SK-N-SH treated with all-trans-retinoic acid at 6 μM for 48 hours (cell line): ENCODE data around the gene SLC4A5.

Experiments
- ATAC-seq: fragments of 200-7000 bp; cut with Tn5 transposase; 3 replicates; pipeline ENCODE4 v1.9.1; 2020; ENCODE audit warnings: mild to moderate bottlenecking, moderate library complexity
- ARNTL ChIP-seq: fragments of 450-650 bp; formaldehyde crosslinking; IDR thresholded peaks from 2 replicates; pipeline ENCODE4 v1.5.0; 2020; ENCODE audit warnings: low read depth, mild to moderate bottlenecking, moderate library complexity, borderline replicate concordance
- BACH2 ChIP-seq: fragments of 250-450 bp; sonication (Bioruptor Pico); IDR thresholded peaks from 2 replicates; pipeline ENCODE4 v1.9.0; 2021; ENCODE audit warnings: mild to moderate bottlenecking, borderline replicate concordance
- CSDC2 ChIP-seq: fragments of 250-450 bp; sonication (Bioruptor Pico); IDR thresholded peaks from 2 replicates; pipeline ENCODE4 v1.5.0; 2020; ENCODE audit warnings: mild to moderate bottlenecking, moderate library complexity
- CSRNP3 ChIP-seq: fragments of 250-450 bp; sonication (Bioruptor Pico); IDR thresholded peaks from 2 replicates; pipeline ENCODE4 v1.5.1; 2021; ENCODE audit warnings: mild to moderate bottlenecking, moderate library complexity
- ESRRG ChIP-seq: fragments of 250-450 bp; sonication (Bioruptor Pico); IDR thresholded peaks from 2 replicates; pipeline ENCODE4 v1.6.1; 2021; ENCODE audit warnings: mild to moderate bottlenecking
- GLIS3 ChIP-seq: fragments of 250-450 bp; sonication (Bioruptor Pico); IDR thresholded peaks from 2 replicates; pipeline ENCODE4 v1.5.0; 2020; ENCODE audit warnings: mild to moderate bottlenecking, moderate library complexity
- ISL1 ChIP-seq: fragments of 250-450 bp; sonication (Bioruptor Pico); IDR thresholded peaks from 2 replicates; pipeline ENCODE4 v2.1.2; 2022; ENCODE audit warnings: mild to moderate bottlenecking, moderate library complexity
- OSR1 ChIP-seq: fragments of 250-450 bp; sonication (Bioruptor Pico); IDR thresholded peaks from 2 replicates; pipeline ENCODE4 v1.8.0; 2022; ENCODE audit warnings: moderate library complexity, mild to moderate bottlenecking, inconsistent platforms
- POU6F1 ChIP-seq: fragments of 250-450 bp; sonication (Bioruptor Pico); IDR thresholded peaks from 2 replicates; pipeline ENCODE4 v1.8.0; 2021; ENCODE audit warnings: low read depth, mild to moderate bottlenecking, moderate library complexity, borderline replicate concordance
- PPARA ChIP-seq: fragments of 250-450 bp; sonication (Bioruptor Pico); IDR thresholded peaks from 2 replicates; pipeline ENCODE4 v1.5.0; 2020; ENCODE audit warnings: mild to moderate bottlenecking, borderline replicate concordance
- RARB ChIP-seq: fragments of 250-450 bp; sonication (Bioruptor Pico); IDR thresholded peaks from 2 replicates; pipeline ENCODE4 v1.8.0; 2021; ENCODE audit warnings: mild to moderate bottlenecking, moderate library complexity
- SNAI2 ChIP-seq: fragments of 250-450 bp; sonication (Bioruptor Pico); IDR thresholded peaks from 2 replicates; pipeline ENCODE4 v1.5.0; 2020; ENCODE audit warnings: mild to moderate bottlenecking, moderate library complexity
- TCF4 ChIP-seq: fragments of 250-450 bp; sonication (Bioruptor Pico); IDR thresholded peaks from 2 replicates; pipeline ENCODE4 v1.8.0; 2021; ENCODE audit warnings: mild to moderate bottlenecking, moderate library complexity, borderline replicate concordance
- TOX ChIP-seq: fragments of 250-450 bp; sonication (Bioruptor Pico); IDR thresholded peaks from 2 replicates; pipeline ENCODE4 v1.8.0; 2021; ENCODE audit warnings: mild to moderate bottlenecking, moderate library complexity, borderline replicate concordance
- TSHZ2 ChIP-seq: fragments of 250-450 bp; sonication (Bioruptor Pico); IDR thresholded peaks from 2 replicates; pipeline ENCODE4 v1.5.0; 2020; ENCODE audit warnings: mild to moderate bottlenecking, moderate library complexity
- ZFP3 ChIP-seq: fragments of 250-450 bp; sonication (Bioruptor Pico); IDR thresholded peaks from 2 replicates; pipeline ENCODE4 v1.5.0; 2020; ENCODE audit warnings: mild to moderate bottlenecking, moderate library complexity
- ZFP30 ChIP-seq: fragments of 450-650 bp; formaldehyde crosslinking; IDR thresholded peaks from 2 replicates; pipeline ENCODE4 v1.5.0; 2022; ENCODE audit warnings: mild to moderate bottlenecking, moderate library complexity
- ZNF565 ChIP-seq: fragments of 450-650 bp; formaldehyde crosslinking; conservative IDR thresholded peaks from 2 replicates; pipeline ENCODE4 v1.5.0; 2020; ENCODE audit warnings: low read depth, mild to moderate bottlenecking, moderate library complexity
- ZNF70 ChIP-seq: fragments of 450-650 bp; formaldehyde crosslinking; IDR thresholded peaks from 2 replicates; pipeline ENCODE4 v1.5.0; 2020; ENCODE audit warnings: mild to moderate bottlenecking, moderate library complexity
- TF ChIP-seq, protein P1 (sequence below): fragments of 250-450 bp; sonication (Bioruptor Pico); IDR thresholded peaks from 2 replicates; pipeline ENCODE4 v1.8.0; 2020; ENCODE audit warnings: mild to moderate bottlenecking, moderate library complexity, borderline replicate concordance

Gene SLC4A5

GRCh38 chr2:74293191-74293991, 49.8 kb downstream of the SLC4A5 start:
- TF ChIP-seq ZFP30 (CRISPR knock-in tag): no peak
- TF ChIP-seq BACH2 (CRISPR knock-in tag): no peak
- no peak for TF ChIP-seq TCF4 (CRISPR knock-in tag)
- no peak for TF ChIP-seq ZNF565 (CRISPR knock-in tag)
- no peak for TF ChIP-seq RARB (CRISPR knock-in tag)
- no peak for TF ChIP-seq CSRNP3 (CRISPR knock-in tag)
- TF ChIP-seq CSDC2 (CRISPR knock-in tag): no peak
- TF ChIP-seq ZNF70: no peak
- no peak for TF ChIP-seq OSR1 (CRISPR knock-in tag)
- no peak for TF ChIP-seq POU6F1
- no peak for TF ChIP-seq GLIS3 (CRISPR knock-in tag)
- no peak for TF ChIP-seq ESRRG (CRISPR knock-in tag)
- TF ChIP-seq ZFP3 (CRISPR knock-in tag): no peak
- no peak for TF ChIP-seq ISL1 (CRISPR knock-in tag)
- no peak for TF ChIP-seq TSHZ2 (CRISPR knock-in tag)
- TF ChIP-seq SNAI2: no peak
- TF ChIP-seq, all 23 proteins: peak for 0
- no peak; the same call in 2 of the 3 replicates for ATAC-seq

DNA sequence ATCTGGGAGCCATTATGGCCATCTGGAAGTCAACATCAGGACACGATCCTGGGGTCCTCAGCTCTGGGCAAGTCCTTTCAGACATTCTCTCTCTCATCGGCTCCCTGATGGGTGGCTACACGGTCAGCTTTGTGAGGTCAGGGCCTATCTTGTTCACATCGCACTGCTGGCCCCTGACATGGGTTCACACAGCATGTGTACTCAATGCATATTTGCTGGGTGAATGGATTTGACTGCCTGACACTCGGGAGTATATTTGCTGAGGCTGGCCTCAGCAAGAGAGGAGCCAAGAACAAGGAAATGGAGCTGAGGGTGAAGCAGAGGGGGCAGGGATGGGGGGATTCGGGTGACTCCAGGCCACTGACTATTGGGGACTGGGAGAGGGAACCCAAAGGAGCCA, 50.5 kb downstream of the SLC4A5 start:
- TF ChIP-seq POU6F1 (no peak), ZNF70 (no peak), CSDC2 (CRISPR knock-in tag) (no peak), ESRRG (CRISPR knock-in tag) (no peak)
- no peak for ATAC-seq

DNA sequence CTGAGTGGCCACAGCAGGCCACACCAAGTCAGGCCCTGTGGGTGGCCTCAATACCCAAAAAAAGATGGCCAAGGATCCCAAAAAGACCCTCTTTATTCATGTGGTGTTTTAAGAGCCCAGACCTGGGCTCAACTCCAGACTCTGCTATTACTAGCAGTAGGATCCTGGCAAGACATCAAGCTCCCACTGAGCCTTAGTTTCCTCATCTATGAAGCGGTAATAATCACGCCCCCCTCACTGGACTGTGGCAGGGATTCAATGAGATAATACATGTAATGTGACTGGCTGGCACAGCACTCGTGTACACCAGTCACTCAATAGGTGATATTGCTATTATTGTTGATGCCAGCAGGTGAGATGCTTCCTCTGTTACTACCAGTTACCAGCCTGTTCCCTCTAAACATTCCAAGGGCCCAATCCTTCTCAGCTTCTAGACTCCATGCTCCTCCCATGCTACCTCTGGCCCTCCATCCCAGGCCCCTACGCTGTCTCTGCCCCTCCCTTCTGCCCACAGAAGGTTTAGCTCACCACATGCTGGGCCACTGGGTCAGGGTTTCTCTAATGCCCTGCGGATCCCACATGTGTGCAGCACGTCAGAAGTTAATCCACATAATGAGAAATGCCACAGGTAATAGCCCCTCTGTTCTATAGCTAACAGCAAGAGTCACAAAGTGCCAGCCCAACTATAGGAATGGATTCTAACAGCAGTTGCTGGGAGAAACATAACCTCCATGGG, 51.2 kb downstream of the SLC4A5 start:
- TF ChIP-seq TOX (CRISPR knock-in tag): no peak
- TF ChIP-seq, protein P1, sequence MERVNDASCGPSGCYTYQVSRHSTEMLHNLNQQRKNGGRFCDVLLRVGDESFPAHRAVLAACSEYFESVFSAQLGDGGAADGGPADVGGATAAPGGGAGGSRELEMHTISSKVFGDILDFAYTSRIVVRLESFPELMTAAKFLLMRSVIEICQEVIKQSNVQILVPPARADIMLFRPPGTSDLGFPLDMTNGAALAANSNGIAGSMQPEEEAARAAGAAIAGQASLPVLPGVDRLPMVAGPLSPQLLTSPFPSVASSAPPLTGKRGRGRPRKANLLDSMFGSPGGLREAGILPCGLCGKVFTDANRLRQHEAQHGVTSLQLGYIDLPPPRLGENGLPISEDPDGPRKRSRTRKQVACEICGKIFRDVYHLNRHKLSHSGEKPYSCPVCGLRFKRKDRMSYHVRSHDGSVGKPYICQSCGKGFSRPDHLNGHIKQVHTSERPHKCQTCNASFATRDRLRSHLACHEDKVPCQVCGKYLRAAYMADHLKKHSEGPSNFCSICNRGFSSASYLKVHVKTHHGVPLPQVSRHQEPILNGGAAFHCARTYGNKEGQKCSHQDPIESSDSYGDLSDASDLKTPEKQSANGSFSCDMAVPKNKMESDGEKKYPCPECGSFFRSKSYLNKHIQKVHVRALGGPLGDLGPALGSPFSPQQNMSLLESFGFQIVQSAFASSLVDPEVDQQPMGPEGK (CRISPR knock-in tag): no peak
- no peak for TF ChIP-seq ARNTL (CRISPR knock-in tag)
- TF ChIP-seq PPARA (CRISPR knock-in tag): no peak
- no peak for TF ChIP-seq GLIS3 (CRISPR knock-in tag)
- TF ChIP-seq CSRNP3 (CRISPR knock-in tag): no peak
- TF ChIP-seq CSDC2 (CRISPR knock-in tag): no peak
- TF ChIP-seq TCF4 (CRISPR knock-in tag): no peak
- ATAC-seq: no peak
